Measurements from ENCODE around the gene IGFBP6.

Gene IGFBP6

DNA sequence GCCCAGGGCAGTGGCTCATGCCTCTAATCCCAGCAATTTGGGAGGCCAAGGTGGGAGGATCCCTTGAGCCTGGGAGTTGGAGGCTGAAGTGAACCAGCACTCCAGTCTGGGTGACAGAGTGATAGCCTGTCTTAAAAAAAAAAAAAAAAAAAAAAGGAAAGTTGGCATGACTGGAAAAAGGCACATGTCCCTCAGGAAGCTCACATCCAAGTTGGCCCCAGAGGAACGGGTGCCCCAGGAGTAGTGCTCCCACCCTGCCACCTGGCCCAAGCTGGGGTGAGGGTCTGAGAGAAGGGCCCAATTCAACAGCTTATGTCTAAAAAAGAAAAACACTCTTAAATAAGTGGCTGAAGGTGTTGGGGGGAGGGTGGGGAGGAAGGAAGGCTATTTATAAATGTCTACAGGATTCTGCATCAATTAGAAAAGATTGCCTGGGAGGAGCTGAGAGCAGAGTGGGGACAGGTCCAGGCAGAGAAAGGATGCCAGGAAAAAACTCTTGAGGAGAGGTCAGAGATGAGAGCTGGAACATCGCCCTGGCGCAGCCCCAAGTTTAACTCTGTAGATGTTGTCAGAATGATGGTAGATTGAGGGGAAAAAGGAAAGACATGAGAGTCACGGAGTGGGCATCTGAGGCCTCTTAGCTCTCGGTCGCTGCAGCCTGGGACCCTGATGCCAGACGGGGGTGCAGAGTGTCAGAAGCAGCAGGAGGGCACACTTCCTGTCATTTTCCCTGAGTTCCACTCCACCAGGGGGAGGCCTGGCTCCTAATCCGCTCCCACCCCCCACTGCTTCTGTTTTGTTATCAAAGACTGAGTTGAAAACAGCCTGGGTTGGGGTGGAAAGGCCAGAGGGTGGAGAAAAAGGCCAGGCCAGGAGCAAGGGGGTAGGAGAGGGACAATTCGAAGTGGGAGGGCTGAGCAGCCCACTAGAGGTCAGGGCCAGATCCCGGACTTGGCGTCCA, 25.6 kb upstream of the IGFBP6 start:
- Mint-ChIP-seq H3K27ac (peak overlapping the region; percentile 94), H3K9me3 (no peaks in the 10 kb centered on the region), H3K36me3 (ENCODE audit: low read depth) (peaks cover 25% of the 10 kb centered on the region), H3K4me3 (peak overlapping the region; percentile 8), H3K27me3 (ENCODE audit: low read depth, poor library complexity) (peaks cover 7% of the 10 kb centered on the region), H3K4me1 (peaks cover 66% of the 10 kb centered on the region)
- no peak for DNase-seq
- TF ChIP-seq, protein P1, sequence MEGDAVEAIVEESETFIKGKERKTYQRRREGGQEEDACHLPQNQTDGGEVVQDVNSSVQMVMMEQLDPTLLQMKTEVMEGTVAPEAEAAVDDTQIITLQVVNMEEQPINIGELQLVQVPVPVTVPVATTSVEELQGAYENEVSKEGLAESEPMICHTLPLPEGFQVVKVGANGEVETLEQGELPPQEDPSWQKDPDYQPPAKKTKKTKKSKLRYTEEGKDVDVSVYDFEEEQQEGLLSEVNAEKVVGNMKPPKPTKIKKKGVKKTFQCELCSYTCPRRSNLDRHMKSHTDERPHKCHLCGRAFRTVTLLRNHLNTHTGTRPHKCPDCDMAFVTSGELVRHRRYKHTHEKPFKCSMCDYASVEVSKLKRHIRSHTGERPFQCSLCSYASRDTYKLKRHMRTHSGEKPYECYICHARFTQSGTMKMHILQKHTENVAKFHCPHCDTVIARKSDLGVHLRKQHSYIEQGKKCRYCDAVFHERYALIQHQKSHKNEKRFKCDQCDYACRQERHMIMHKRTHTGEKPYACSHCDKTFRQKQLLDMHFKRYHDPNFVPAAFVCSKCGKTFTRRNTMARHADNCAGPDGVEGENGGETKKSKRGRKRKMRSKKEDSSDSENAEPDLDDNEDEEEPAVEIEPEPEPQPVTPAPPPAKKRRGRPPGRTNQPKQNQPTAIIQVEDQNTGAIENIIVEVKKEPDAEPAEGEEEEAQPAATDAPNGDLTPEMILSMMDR (IDR thresholded peaks at IDR 0.05): no peak

DNA sequence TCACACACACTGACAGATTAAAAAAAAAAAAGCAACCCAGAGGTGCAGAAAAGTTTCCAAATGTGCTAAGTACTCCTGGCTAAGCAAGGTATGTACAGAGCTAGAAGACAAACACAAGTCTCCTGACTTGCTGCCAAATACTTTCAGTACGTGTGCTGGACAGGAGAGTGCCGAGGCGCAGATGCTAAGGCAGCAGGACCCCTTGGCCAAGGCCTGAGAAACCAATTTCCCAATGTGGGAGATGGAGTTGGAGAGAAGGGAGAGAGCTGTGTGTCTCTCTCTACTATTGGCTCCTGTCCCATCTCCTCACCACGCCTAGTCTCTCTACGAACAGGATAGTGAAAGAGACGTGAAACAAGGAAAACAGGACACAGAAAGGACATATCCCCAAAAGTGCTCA, 23.6 kb upstream of the IGFBP6 start:
- Mint-ChIP-seq H3K4me3 (no peak overlapping the region), H3K36me3 (ENCODE audit: low read depth) (peaks cover 27% of the 10 kb centered on the region), H3K27me3 (ENCODE audit: low read depth, poor library complexity) (peaks cover 11% of the 10 kb centered on the region), H3K4me1 (peaks cover 62% of the 10 kb centered on the region), H3K9me3 (no peaks in the 10 kb centered on the region), H3K27ac (no peak overlapping the region)
- TF ChIP-seq, protein P1 (IDR thresholded peaks at IDR 0.05): no peak
- no peak for DNase-seq

DNA sequence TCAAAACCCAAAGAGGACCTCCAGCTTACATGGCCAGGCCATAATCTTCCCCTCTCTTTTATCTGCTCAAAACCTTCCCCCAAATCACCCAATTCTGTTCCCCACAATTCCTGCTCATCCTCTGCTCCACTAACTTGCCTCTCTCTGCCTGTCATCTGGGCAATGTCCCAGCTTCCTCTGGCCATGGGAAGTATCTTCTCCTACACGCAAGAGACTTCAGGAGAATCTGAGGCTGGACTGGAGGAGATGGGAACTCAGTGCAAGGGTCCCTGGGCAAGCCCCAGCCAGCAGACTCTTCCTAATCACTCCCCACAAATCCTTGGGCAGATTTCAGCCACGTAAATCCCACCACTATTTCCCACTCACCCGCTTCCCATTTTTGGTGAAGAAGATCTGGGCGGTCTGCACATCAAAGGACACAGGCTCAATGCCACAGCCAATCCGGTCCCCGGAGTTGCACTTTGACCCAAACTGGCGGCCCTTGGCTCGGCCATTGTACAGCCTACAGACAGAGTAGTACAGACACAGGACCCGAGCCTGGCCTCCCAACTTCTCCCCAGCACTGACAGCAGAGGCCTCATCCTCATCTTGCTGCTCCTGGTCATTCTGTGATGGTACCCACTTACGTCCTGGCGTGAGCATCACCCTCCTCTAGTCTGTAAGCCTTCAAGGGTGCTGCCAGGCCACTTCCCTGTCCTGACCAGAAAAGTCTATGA, 23.0 kb upstream of the IGFBP6 start:
- peaks cover 59% of the 10 kb centered on the region for H3K4me1 Mint-ChIP-seq
- H3K27me3 Mint-ChIP-seq (ENCODE audit: low read depth, poor library complexity): peaks cover 10% of the 10 kb centered on the region
- H3K4me3 Mint-ChIP-seq: no peak overlapping the region
- DNase-seq: no peak
- H3K36me3 Mint-ChIP-seq (ENCODE audit: low read depth): peaks cover 27% of the 10 kb centered on the region
- H3K27ac Mint-ChIP-seq: no peak overlapping the region
- no peaks in the 10 kb centered on the region for H3K9me3 Mint-ChIP-seq
- TF ChIP-seq, protein P1 (IDR thresholded peaks at IDR 0.05): no peak

DNA sequence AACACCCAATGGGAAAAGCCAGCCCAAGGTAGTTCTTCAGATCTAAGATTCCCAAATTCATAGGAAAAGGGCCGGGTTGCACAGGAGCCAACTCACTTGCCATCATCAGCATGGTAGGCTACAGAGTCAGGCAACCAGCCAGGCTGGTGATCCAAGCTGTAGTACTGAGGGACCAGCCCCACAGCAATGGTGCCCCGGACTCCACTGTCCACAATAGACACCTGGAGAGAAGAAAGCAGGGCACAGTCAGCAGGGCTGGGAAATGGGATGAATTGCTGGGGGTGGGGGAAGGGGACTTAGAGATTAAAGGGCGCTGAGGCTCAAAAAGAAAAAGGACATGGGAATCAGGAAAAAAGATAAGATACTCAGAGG, 22.5 kb upstream of the IGFBP6 start:
- Mint-ChIP-seq H3K9me3 (no peaks in the 10 kb centered on the region), H3K4me1 (peaks cover 58% of the 10 kb centered on the region), H3K27ac (no peak overlapping the region), H3K4me3 (no peak overlapping the region), H3K27me3 (ENCODE audit: low read depth, poor library complexity) (peaks cover 8% of the 10 kb centered on the region), H3K36me3 (ENCODE audit: low read depth) (peaks cover 27% of the 10 kb centered on the region)
- TF ChIP-seq, protein P1 (IDR thresholded peaks at IDR 0.05): no peak
- DNase-seq: no peak

DNA sequence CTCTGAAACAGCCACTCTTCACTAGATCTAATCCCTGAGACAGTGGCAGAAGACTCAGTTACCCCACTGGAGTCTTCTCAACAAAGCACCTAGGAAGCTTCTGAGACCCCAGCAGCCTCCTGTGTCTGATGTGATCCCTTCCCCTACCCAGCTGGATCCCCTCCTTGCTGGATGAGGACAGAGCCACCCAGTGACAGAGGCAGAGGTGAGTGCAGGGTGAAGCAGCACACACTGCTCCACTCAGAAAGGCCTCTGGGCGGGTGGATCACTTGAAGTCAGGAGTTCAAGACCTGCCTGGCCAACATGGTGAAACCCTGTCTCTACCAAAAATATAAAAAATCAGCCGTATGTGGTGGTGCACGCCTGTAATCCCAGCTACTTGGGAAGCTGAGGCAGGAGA, 21.0 kb upstream of the IGFBP6 start:
- H3K4me1 Mint-ChIP-seq: peaks cover 54% of the 10 kb centered on the region
- H3K36me3 Mint-ChIP-seq (ENCODE audit: low read depth): peaks cover 27% of the 10 kb centered on the region
- H3K9me3 Mint-ChIP-seq: no peaks in the 10 kb centered on the region
- no peak overlapping the region for H3K27ac Mint-ChIP-seq
- H3K27me3 Mint-ChIP-seq (ENCODE audit: low read depth, poor library complexity): peaks cover 16% of the 10 kb centered on the region
- H3K4me3 Mint-ChIP-seq: no peak overlapping the region
- no peak for DNase-seq
- TF ChIP-seq, protein P1 (IDR thresholded peaks at IDR 0.05): no peak
